Neural progenitor cell (in vitro differentiated cells): ENCODE results near the gene ORC4.

Source experiments
- CTCF ChIP-seq: fragments of 200-600 bp; sonication (generic); IDR thresholded peaks from 2 replicates; pipeline ENCODE4 v1.5.1; 2017; ENCODE audit warnings: antibody characterized with exemption, mild to moderate bottlenecking
- EZH2 ChIP-seq: fragments of 200-600 bp; sonication (generic); IDR thresholded peaks from 2 replicates; pipeline ENCODE4 v1.6.1; 2017; ENCODE audit warnings: antibody characterized with exemption, mild to moderate bottlenecking, moderate library complexity
- EZH2phosphoT487 ChIP-seq: fragments of 200-600 bp; sonication (generic); IDR thresholded peaks from 2 replicates; pipeline ENCODE4 v1.6.1; 2017; ENCODE audit warnings: antibody characterized with exemption

- no peak for TF ChIP-seq CTCF
- no peak for TF ChIP-seq EZH2
- TF ChIP-seq EZH2phosphoT487, result no peak
Measured at GRCh38 chr2:148046802-148047201, 26.3 kb upstream of the ORC4 start.
